ENCODE measurements around the gene NCOR1. TPM values are rescaled to one million over a fixed set of nuclear protein-coding genes. Genes with fewer than 3 reads are reported as not detected.
"Not testable (repeated sequence)": the region's sequence is repeated elsewhere in the genome, so short reads cannot be mapped to it uniquely, and the experiment has no call there.

NCOR1 gene
- total RNA-seq, 4 donors from 2014 or later, result 136 to 320 (median 177) TPM

- peaks cover 10% of the 10 kb centered on the region for H3K4me1 ChIP-seq
- peaks cover 7% of the 10 kb centered on the region for H3K36me3 ChIP-seq
- no peak overlapping the region for H3K27ac ChIP-seq
- H3K27me3 ChIP-seq, result no peaks in the 10 kb centered on the region
- no peaks in the 10 kb centered on the region for H3K9me3 ChIP-seq
- H3K4me3 ChIP-seq, result no peak overlapping the region
- DNase-seq (ENCODE audit: low spot score in 2 of 2), result no peak
- WGBS, result 92% methylated on average over 3 of the region's 3 CpGs
- TF ChIP-seq POLR2AphosphoS5 (IDR thresholded peaks at IDR 0.05) (no peak), EP300 (IDR thresholded peaks at IDR 0.05) (no peak), POLR2A (IDR thresholded peaks at IDR 0.05) (no peak)
- TF ChIP-seq, protein P1, sequence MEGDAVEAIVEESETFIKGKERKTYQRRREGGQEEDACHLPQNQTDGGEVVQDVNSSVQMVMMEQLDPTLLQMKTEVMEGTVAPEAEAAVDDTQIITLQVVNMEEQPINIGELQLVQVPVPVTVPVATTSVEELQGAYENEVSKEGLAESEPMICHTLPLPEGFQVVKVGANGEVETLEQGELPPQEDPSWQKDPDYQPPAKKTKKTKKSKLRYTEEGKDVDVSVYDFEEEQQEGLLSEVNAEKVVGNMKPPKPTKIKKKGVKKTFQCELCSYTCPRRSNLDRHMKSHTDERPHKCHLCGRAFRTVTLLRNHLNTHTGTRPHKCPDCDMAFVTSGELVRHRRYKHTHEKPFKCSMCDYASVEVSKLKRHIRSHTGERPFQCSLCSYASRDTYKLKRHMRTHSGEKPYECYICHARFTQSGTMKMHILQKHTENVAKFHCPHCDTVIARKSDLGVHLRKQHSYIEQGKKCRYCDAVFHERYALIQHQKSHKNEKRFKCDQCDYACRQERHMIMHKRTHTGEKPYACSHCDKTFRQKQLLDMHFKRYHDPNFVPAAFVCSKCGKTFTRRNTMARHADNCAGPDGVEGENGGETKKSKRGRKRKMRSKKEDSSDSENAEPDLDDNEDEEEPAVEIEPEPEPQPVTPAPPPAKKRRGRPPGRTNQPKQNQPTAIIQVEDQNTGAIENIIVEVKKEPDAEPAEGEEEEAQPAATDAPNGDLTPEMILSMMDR (IDR thresholded peaks at IDR 0.05), result no peak
These were observed 7.1 kb upstream of the NCOR1 start for GRCh38 chr17:16222406-16222805.

GRCh38 chr17:16217002-16217635, 1.8 kb upstream of the NCOR1 start, which contains the start of gene PIGL:
TSS of gene PIGL (plus strand) at chr17:16217210. CDS start at chr17:16217227, 17 bp downstream.
- Histone ChIP-seq H3K4me3 (peak within 1 kb of the TSS; percentile 96), H3K27me3 (no peaks in the 10 kb centered on the region), H3K36me3 (no peaks in the 10 kb centered on the region), H3K9me3 (no peaks in the 10 kb centered on the region), H3K27ac (peak within 1 kb of the TSS; percentile 97), H3K4me1 (peaks cover 42% of the 10 kb centered on the region)
- peak; percentile 92 to 93 for DNase-seq (ENCODE audit: low spot score in 2 of 2)
- WGBS, result 0% methylated on average over 29 of the region's 29 CpGs
- TF ChIP-seq, protein P1 (IDR thresholded peaks at IDR 0.05), result no peak
- TF ChIP-seq POLR2AphosphoS5 (IDR thresholded peaks at IDR 0.05), result peak in 1 of 3 donors; percentile 26
- TF ChIP-seq POLR2A (IDR thresholded peaks at IDR 0.05), result peak in 1 of 2 donors; percentile 43
- TF ChIP-seq EP300 (IDR thresholded peaks at IDR 0.05), result no peak

- peak overlapping the region; percentile 97 for H3K27ac ChIP-seq
- WGBS, result 81% methylated on average over 38 of the region's 38 CpGs
These were observed 1.1 kb upstream of the NCOR1 start for GRCh38 chr17:16216341-16217001.

GRCh38 chr17:16215965-16216316, 607 bp upstream of the NCOR1 start:
- TF ChIP-seq EP300 (IDR thresholded peaks at IDR 0.05), result no peak
- TF ChIP-seq POLR2AphosphoS5 (IDR thresholded peaks at IDR 0.05), result no peak
- no peak for TF ChIP-seq POLR2A (IDR thresholded peaks at IDR 0.05)
- TF ChIP-seq, protein P1 (IDR thresholded peaks at IDR 0.05), result no peak
- Histone ChIP-seq H3K4me3 (peak overlapping the region; percentile 96), H3K4me1 (peaks cover 52% of the 10 kb centered on the region), H3K27me3 (no peaks in the 10 kb centered on the region), H3K9me3 (no peaks in the 10 kb centered on the region), H3K36me3 (no peaks in the 10 kb centered on the region), H3K27ac (peak overlapping the region; percentile 97)
- DNase-seq (ENCODE audit: low spot score in 2 of 2), result peak in 1 of 2 donors; percentile 78
- 49% methylated on average over 10 of the region's 22 CpGs for WGBS

More at GRCh38 chr17:16216341-16217001, 1.1 kb upstream of the NCOR1 start:
- Histone ChIP-seq H3K4me3 (peak overlapping the region; percentile 96), H3K4me1 (peaks cover 48% of the 10 kb centered on the region)
- H3K9me3 ChIP-seq; H3K27me3 ChIP-seq; DNase-seq (ENCODE audit: low spot score in 2 of 2); H3K36me3 ChIP-seq: not testable (repeated sequence)

DNA sequence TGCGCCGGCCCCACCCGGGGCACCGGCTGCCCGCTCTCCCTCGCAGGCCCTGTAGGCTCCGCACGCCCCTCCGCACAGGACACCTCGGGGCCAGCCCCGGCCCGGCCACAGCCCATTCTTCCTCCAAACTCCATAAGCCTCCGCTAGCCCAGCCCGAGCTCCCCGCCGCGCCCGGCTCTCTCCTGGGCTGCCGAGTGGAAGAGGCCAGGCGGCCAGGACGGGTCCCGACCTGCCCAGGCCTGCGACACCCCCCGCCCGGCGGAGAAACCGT, 397 bp downstream of the NCOR1 start:
- 0% methylated on average over 16 of the region's 27 CpGs for WGBS

More for the DNA sequence above, 397 bp downstream of the NCOR1 start:
- Histone ChIP-seq H3K27ac (peak overlapping the region; percentile 97), H3K36me3 (no peaks in the 10 kb centered on the region), H3K4me1 (peaks cover 53% of the 10 kb centered on the region), H3K9me3 (no peaks in the 10 kb centered on the region), H3K27me3 (no peaks in the 10 kb centered on the region), H3K4me3 (peak overlapping the region; percentile 96)
- DNase-seq (ENCODE audit: low spot score in 2 of 2), result peak; percentile 74 to 83
- no peak for TF ChIP-seq POLR2AphosphoS5 (IDR thresholded peaks at IDR 0.05)
- no peak for TF ChIP-seq POLR2A (IDR thresholded peaks at IDR 0.05)
- TF ChIP-seq EP300 (IDR thresholded peaks at IDR 0.05), result no peak
- TF ChIP-seq, protein P1 (IDR thresholded peaks at IDR 0.05), result no peak
